Anterior cingulate cortex (tissue), 58 donors: ENCODE measurements around the gene KRT81.
A peak's percentile ranks its signal among the peaks of the same experiment; 100 is the strongest.
"Not testable (repeated sequence)": the region's sequence is repeated elsewhere in the genome, so short reads cannot be mapped to it uniquely, and the experiment has no call there.

ENCODE experiments used
- DNase-seq, 58 donors: peaks; one replicate each; lab custom pipeline; 2025; lab: John Stamatoyannopoulos, UW

KRT81 gene

DNA sequence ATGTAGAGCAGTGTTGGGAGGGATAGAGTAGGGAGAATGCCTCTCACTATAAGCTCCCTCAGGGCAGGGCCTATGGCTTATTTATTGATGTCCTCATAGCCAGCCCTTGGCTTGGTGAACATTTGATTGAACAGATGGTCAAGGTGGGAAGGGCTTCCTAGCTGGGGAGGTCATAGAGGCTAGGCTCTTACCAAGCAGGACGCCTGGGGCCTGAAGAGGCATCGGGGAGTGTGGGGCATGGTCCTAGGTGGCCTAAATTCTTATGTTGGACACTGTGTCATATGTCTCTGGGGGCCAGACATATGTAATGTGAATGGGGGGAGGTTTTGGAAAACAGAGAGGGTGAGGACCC is 34.8 kb downstream of the KRT81 start:
- DNase-seq: no peak

DNA sequence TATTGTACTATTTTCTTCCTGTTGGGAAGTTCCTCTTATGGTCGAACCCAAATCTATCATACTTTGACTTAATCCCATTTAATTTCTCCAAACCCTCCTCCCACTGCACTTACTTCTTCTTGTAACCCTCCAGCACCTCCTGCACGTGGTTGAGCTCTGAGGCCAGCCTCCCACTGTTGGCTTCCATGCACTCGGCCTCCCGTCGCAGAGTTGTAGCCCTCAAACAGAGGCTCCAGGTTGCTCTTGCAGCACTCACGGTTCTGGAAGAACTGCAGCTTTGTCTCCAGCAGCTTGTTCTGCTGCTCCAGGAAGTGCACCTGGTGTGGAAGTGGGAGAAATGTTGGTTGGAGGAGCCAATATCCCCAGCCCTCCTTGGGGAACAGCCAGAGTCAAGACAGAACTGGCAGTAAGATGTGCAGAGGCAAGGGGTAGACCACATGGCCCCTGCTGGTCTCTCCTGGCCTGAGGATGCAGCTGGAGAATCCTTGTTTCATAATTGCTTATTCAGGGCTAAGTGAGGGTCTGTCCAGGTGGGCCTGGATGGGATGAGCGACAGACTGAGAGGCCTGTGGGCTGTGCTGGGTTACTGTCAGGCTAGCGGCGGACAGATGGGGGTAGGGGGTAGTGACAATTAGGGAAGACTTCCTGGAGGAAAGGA is 35.3 kb downstream of the KRT81 start:
- DNase-seq: no peak

DNA sequence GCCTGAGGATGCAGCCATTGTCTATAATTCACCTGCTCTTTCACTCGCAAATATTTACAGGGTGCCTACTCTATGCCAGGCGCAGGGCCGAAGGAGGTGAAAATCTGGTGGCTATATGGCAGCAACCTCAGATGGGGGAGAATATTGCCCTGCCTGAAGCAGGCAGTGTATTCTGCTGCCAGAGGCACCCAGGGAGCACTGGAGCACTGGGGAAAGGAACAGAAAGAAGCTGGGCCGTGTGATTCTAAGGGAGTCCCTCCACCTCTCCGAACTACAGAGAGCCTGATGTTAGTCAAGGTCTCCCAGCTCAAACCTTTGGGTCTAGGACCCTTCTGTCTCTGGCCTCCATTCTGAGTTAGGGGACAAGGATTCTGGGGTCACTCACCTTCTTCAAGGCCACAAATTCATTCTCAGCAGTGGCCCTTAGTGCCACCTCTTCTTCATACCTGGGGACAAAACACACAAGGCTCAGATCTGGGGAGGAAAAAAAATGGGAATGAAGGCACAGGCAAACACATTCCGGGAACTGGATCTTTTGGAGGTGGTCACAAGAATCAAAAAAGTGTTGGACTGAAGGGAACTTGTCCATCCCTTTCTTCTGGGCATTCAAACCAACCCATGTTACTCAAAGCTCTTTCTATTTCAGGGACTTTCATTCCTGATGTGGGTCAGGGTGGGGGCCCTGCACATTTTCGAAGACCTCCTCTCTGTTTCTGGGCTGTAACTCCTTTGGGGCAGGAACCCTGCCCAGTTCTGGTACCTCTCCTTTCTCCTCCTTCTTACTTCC is 36.2 kb downstream of the KRT81 start:
- DNase-seq: no peak

DNA sequence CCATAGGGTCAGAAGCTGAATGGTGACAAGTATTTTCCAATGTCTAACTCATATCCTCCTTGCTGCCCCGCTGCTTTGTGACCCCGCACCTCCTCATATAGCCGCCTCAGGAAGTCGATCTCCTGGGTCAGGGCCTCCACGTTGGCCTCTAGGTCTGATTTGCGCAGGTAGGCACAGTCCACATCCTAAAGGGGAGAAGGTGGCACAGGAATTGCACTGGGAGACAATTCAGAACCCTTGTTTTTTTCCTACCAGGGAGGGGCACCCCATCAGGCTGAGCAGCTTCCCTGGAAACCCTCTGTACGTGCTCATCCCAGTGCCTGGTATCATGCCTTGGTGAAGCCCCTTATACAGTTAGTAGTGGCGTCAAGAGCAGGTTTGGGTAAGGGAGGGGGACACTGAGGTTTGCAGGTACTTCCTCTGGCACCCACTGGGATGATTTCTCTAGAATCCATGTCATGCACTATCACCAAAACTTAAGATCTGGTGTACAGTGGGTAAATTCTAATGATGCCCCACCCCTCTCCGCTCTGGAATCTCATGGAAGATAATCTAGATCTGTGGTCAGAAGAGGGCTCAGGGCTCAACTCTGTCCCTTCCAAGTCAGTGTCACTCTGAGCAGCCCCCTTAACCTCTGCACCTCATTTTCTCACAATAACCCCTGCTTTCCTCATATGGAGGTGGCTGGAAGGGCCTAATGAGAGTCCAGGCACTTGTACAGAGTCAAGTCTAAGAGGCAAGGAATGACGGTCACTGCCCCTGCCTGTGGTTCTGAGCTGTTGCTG is 37.0 kb downstream of the KRT81 start:
- no peak for DNase-seq

DNA sequence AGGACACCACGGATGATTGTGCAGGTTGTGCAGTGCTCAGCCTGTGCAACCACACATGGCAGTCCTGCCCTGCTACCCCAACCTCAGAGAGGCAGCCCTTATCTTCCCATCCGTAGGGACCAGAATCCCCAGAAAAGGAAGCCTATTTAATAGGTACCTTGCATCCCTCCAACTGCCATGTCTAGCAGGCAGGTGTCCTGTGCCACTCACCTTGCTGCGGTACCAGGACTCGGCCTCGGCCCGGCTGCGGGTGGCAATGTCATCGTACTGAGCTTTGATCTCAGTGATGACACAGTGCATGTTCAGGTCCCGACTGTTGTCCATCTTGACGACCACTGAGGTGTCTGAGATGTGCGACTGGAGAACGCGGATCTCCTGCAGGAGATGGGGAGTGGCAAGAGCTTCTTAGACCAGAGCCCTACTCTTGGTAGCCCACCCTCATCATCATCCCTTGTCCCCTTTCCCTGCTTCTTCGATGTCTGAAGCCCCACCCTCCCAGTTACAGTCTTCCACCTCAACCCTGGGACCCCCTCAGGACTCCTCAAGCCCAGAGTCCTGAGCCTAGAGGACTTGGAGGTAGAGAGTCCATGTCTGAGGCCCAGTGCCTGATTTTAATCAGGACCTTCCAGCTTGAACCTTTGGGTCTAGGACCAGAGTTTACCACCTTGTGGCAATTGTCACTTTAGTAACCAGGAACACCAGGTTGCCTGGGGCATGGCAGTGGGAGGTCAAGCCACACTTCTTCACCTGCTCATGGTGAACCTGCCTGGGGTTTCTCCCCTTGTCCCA is 37.7 kb downstream of the KRT81 start:
- no peak for DNase-seq

DNA sequence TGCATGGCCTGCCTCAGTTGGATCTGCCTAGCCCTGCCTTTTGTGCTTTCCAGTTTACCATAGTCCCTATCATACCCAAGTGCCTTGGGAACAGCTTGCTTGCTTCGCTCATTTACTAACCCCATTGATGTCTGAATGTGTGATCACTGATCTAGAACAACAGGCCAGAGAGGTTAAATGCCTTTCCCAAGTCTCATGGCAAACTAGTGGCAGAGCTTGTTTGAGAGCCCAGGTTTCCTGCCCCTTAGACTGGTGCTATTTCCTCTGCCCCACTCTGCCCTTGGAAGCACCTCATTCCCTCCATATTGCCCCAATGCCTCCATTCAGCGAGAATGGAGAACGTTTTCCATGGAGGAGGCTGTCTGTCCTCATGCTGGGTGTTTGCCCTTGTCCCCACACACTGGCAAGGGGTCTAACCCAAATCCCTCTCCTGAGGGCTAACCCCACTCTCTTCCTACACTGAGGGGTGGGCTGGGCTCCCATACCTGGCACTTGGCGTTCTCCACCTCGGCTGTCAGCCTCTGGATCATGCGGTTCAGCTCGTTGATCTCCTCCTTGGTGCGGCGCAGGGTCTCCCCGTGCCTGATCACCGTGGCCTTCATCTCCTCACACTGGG is 38.5 kb downstream of the KRT81 start:
- no peak for DNase-seq

DNA sequence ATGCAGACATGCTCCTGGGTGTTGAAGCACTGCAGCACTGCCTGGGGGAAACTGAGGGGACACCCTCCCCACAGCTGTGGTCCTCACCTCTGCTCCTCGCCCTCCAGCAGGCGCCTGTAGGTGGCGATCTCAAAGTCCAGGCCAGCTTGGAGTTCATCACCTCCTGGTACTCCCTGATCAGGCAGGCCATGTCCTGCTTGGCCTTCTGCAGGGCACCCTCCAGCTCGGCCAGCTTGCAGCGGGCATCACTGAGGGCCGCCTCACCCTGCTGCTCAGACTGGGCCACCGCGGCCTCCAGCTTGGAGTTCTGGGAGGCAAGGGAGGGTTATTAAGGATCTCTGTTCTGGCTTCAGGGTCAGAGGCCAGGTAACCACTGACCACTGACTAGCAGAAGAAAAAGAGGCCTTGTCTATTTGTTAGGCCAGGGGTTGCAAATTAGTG is 39.1 kb downstream of the KRT81 start:
- not testable (repeated sequence) for DNase-seq

DNA sequence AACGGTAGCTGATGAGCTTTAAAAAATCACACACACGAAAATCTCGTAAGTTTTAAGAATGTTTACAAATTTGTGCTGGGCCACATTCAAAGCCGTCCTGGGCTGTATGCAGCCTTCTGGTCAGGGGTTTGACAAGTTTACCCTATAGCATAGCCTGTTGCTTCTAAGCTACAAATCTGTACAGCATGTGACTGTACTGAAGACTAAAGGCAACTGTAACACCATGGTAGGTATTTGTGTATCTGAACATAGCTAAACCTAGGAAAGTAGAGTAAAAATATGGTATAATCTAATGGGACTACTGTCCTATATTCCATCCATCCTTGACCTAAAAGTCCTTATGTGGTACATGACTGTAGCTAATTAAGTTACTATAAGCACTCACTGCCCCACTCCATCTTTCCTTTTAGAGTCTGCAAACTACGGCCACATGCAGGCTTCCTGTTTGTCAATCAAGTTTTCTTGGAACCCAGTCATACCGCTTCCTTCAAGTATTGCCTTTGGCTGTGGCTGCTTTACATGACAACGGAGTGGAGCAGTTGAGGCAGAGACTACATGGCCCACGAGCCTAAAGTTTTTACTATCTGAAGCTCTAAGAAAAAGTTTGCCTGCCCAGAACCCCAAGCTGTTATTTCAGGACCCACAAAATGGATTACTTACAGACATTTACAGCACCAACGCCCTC is 39.8 kb downstream of the KRT81 start:
- no peak for DNase-seq

DNA sequence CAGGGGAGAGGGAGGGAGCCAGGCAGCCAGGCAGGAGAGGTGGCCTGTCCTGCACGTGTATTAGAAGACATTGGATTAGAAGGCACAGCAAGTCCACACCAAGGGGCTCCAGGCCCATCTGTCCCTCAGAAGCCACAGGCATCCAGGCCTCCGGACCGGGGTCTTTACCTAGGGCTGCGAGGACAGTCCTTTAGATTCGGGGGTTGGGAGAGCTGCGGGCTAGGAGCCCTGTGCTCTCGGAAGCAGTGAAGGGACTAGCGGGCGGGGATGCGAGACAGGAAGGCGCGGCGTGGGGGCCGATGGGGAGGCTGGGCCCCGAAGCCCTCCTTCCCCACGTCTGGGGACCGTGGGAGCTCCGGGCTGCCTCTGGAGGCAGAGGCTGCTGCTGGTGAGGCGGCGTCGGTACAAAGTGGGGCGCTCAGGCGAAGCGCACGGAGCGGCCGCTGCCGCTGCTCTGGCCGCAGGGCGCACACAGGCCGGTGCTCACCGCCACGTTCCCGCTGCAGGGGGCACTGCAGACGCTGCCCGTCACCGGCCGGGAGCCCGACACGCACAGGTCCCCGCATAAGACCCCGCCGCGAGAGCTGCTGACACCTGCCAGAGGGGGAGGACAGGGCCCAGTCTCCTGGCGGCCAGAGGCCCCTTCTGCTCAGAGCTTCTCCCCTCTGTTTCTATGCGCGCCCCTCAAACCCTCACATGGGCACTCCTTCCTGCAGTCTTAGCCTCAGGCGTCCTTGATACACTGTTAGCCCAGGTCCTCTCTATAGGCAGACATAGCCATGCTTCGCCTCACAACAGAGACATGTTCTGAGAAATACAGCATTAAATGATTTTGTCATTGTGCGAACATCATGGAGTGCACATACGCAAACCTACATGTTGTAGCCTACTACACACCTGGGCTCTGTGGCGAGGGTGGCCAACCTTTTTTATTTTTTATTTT is 41.0 kb downstream of the KRT81 start:
- DNase-seq: no peak

DNA sequence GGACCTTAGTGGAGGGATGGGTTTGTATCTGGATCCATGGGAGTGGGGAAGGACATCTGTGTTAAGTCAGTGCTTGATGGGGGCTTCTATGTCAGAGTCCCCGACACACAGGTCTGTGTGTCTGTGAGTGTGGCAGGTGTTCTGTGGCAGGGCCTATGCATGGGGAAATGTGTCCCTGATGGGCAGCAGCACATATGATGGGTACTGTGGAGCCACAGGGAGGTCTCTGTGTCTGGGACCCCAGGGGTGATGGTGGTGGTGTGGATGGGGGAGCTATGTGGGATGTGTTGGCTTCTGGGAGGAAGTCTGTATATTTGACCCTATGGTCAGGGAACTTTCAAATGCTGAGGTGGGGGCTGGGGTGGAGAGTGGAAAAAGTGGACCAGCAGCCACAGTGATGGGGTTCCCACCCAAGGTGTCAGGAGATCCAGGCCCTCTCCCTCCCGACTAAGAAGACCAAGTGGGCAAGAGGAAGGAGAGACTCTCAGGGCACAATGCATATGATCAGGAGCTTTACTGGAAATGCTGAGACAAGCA is 41.8 kb downstream of the KRT81 start:
- no peak for DNase-seq

DNA sequence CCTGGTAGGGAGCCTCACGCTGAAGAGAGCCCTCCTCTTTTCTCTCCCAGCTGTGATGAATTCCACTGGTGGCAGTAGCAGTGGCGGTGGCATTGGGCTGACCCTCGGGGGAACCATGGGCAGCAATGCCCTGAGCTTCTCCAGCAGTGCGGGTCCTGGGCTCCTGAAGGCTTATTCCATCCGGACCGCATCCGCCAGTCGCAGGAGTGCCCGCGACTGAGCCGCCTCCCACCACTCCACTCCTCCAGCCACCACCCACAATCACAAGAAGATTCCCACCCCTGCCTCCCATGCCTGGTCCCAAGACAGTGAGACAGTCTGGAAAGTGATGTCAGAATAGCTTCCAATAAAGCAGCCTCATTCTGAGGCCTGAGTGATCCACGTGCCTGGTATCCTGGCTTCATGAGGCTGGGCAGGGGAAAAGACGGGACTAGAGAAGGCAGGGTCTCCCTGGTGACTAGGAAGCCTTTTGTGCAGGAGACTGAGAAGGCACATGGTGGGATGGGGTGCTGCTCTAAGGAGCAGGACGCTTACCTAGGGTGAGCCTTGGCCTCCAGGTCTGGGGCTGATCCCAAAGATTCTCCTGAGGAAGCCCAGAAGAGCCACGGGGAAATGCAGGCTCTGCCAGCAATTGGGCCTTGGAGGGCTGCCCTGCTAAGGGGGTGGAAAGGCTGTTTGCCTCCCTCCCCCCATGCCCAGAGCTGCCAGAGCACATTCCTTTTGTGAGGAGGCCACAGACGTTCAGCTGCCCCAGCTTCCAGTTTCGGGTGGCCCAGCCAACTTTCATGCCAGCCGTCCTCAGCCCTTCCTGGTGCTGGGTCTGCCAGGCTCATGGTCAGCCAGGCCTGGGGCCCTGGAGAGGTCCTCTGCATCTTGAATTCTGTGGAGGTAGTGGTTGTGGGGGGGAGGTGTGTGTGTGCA is 42.5 kb downstream of the KRT81 start:
- DNase-seq: peak in 49 of 58 donors; percentile 11 to 84 (median 57)

DNA sequence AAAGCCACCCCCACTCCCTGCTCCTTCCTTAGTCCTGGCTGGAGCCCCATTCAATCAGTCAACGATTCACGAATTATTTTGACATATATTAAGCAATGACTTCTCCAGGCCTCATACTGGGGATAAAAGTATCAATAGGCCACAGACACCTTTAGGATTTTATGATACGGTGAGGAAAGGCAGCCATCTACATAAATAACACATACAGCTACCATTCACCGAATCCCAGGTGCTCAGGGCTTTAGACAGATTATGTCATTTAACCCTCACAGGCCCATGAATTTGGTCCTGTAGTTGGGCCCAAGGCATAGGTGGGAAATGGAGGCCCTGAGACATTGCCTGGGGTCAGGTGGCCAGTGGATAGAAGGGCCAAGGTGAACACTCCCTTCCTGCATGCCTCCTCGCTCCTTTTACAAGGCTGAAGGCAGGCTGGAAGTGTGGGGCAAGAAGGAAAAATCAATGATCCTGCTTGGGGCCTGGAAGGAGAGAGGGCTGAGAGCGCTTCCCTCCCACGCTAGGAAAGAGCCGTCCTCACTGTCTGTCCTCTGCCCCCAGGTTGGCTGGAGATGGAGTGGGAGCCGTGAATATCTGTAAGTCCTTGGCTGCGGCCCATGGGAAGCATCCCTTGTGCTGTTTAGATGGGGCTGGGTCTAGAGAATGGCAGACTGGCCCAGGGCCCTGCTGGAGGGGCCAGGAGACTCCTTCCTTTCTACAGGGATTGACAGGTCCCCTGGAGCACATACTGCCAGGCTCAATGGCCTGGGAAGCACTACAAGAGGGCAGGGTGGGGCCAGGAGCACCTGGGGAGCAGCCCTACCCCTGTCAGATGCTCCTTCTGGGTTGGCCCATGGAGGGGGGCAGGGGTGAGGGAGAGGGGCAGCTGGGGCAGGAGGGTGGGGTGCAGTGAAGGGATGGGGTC is 43.5 kb downstream of the KRT81 start:
- DNase-seq: no peak

DNA sequence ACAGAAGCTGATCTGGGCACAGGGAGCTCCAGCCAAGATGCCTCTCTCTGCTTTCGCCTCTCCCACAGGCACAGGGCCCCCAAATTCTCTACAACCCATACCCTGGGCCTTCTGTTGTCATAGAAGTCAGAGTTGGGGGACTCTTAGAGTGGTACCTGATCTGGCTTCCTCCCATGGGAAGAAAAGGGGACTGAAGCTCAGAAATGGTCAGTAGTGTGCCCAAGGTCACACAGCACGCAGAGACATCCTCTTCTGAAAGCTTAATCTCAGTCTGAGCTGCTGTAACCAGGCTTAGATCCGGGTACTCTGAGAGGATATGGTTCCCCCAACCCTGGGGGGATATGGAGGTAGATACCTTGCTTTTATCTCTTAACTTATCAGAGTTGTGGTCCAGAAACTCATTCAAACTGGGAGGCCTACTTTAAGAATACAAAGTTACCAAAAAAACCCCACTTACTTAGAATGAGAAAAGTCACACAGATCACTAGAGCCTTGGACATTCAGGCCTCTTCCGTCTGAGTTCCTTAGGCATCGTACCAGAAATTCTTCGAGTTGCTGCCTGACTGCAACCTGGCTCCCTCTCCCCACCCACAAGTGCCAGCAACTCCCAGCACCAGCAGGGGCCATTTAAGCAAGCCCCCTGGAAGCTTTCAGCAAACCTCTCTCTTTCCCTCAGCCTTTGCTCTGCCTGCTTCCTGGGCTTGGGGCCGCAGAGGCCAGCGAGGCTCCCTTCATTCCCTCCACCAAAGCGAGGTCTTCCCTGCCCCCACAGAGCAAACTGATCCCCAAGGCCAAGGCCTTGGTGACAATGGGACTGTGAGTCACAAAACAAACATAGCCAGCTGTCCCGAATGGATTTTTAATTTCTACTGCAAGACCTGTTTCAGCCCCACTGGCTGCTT is 44.4 kb downstream of the KRT81 start:
- DNase-seq: peak in 2 of 58 donors; percentile 16 to 57

DNA sequence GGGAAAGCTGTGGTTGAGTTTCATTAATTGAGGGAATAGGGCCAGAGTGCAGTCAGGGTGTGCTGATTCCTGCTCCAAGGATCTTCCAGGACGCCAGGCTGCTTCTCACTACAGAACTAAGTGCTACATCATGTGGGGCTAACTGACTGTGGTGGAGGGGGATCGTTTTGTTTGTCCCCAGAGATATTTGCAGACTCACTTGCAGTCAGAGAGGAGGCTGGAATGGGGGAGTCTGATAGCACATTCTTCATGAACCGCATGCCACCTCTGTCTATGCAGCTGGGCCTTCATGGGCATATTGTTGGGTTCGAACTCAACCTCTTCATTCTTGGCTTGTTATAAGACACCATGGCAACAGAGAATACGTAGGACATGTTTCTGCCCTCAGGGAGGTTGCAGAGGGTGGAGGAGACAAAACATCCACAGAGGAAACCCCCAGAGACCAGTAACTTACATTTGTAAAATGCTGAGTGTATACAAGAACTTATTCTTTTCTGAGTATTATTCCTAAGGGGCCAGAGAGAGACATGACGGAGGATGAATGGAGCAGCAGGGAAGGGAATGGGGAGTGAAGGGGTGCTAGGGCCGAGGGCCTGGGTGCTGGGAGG is 45.3 kb downstream of the KRT81 start:
- DNase-seq: no peak
